ENCODE results near the gene USF2.
"Not testable (repeated sequence)": the region's sequence is repeated elsewhere in the genome, so short reads cannot be mapped to it uniquely, and the experiment has no call there.

USF2 gene

GRCh38 chr19:35284153-35285094, 15.7 kb downstream of the USF2 start:
- H4K20me1 ChIP-seq (ENCODE audit: insufficient read depth, low read length) = no peaks in the 10 kb centered on the region
- H3K27me3 ChIP-seq (ENCODE audit: low read depth, low read length) = peaks cover 21% of the 10 kb centered on the region; the same call in 1 of the 2 replicates
- H3K9ac ChIP-seq (ENCODE audit: low read length) = no peak overlapping the region
- no peak overlapping the region for H2AFZ ChIP-seq (ENCODE audit: low read depth, low read length)
- no peak overlapping the region for H3K4me2 ChIP-seq (ENCODE audit: low read length)
- H3K9me3 ChIP-seq (ENCODE audit: insufficient read depth, low read length) = no peaks in the 10 kb centered on the region
- H3K36me3 ChIP-seq (replicated peaks; ENCODE audit: low read depth, low read length) = peaks cover 4% of the 10 kb centered on the region
- H3K4me3 ChIP-seq (ENCODE audit: low read length) = no peak overlapping the region
- no peaks in the 10 kb centered on the region for H3K79me2 ChIP-seq (ENCODE audit: low read length)
- H3K4me1 ChIP-seq (ENCODE audit: low read length) = peaks cover 13% of the 10 kb centered on the region
- no peak overlapping the region for H3K27ac ChIP-seq (ENCODE audit: low read length)
- TF ChIP-seq CTCF (IDR thresholded peaks at IDR 0.05; ENCODE audit: low read depth, low read length) = no peak

GRCh38 chr19:35285095-35285449, 16.3 kb downstream of the USF2 start:
- H3K4me2 ChIP-seq (ENCODE audit: low read length) = no peak overlapping the region
- no peak overlapping the region for H2AFZ ChIP-seq (ENCODE audit: low read depth, low read length)
- H3K36me3 ChIP-seq (replicated peaks; ENCODE audit: low read depth, low read length) = no peaks in the 10 kb centered on the region
- TF ChIP-seq CTCF (IDR thresholded peaks at IDR 0.05; ENCODE audit: low read depth, low read length) = no peak
- TF ChIP-seq EZH2phosphoT487 (IDR thresholded peaks at IDR 0.05; ENCODE audit: low read depth) = no peak
- H4K20me1 ChIP-seq (ENCODE audit: insufficient read depth, low read length) = no peaks in the 10 kb centered on the region
- no peak overlapping the region for H3K4me3 ChIP-seq (ENCODE audit: low read length)
- H3K9ac ChIP-seq (ENCODE audit: low read length) = no peak overlapping the region
- H3K9me3 ChIP-seq (ENCODE audit: insufficient read depth, low read length) = no peaks in the 10 kb centered on the region
- peaks cover 13% of the 10 kb centered on the region for H3K4me1 ChIP-seq (ENCODE audit: low read length)
- H3K27ac ChIP-seq (ENCODE audit: low read length) = no peak overlapping the region
- H3K79me2 ChIP-seq (ENCODE audit: low read length) = no peaks in the 10 kb centered on the region
- peaks cover 21% of the 10 kb centered on the region; the same call in 1 of the 2 replicates for H3K27me3 ChIP-seq (ENCODE audit: low read depth, low read length)

- not testable (repeated sequence) for H3K9me3 ChIP-seq (ENCODE audit: insufficient read depth, low read length); H4K20me1 ChIP-seq (ENCODE audit: insufficient read depth, low read length); H3K79me2 ChIP-seq (ENCODE audit: low read length); H3K9ac ChIP-seq (ENCODE audit: low read length); H3K4me2 ChIP-seq (ENCODE audit: low read length); H3K36me3 ChIP-seq (replicated peaks; ENCODE audit: low read depth, low read length); H2AFZ ChIP-seq (ENCODE audit: low read depth, low read length); H3K4me3 ChIP-seq (ENCODE audit: low read length); H3K27ac ChIP-seq (ENCODE audit: low read length)
- peaks cover 13% of the 10 kb centered on the region for H3K4me1 ChIP-seq (ENCODE audit: low read length)
- H3K27me3 ChIP-seq (ENCODE audit: low read depth, low read length) = peaks cover 25% of the 10 kb centered on the region; the same call in 1 of the 2 replicates
Observed at GRCh38 chr19:35285465-35285864, 16.7 kb downstream of the USF2 start.

GRCh38 chr19:35286101-35286500, 17.3 kb downstream of the USF2 start:
- H3K36me3 ChIP-seq (replicated peaks; ENCODE audit: low read depth, low read length); H2AFZ ChIP-seq (ENCODE audit: low read depth, low read length); H3K4me3 ChIP-seq (ENCODE audit: low read length); H3K9me3 ChIP-seq (ENCODE audit: insufficient read depth, low read length); H4K20me1 ChIP-seq (ENCODE audit: insufficient read depth, low read length); H3K4me2 ChIP-seq (ENCODE audit: low read length); H3K9ac ChIP-seq (ENCODE audit: low read length); H3K27ac ChIP-seq (ENCODE audit: low read length); H3K79me2 ChIP-seq (ENCODE audit: low read length): not testable (repeated sequence)
- Histone ChIP-seq H3K27me3 (ENCODE audit: low read depth, low read length) (peaks cover 27% of the 10 kb centered on the region), H3K4me1 (ENCODE audit: low read length) (peaks cover 13% of the 10 kb centered on the region)

- Histone ChIP-seq H3K4me1 (ENCODE audit: low read length) (0 out of 2 replicates have a peak, but pooled peaks cover 4% of the 10 kb centered on the region), H2AFZ (ENCODE audit: low read depth, low read length) (no peak overlapping the region), H4K20me1 (ENCODE audit: insufficient read depth, low read length) (no peaks in the 10 kb centered on the region), H3K79me2 (ENCODE audit: low read length) (no peaks in the 10 kb centered on the region), H3K36me3 (replicated peaks; ENCODE audit: low read depth, low read length) (no peaks in the 10 kb centered on the region), H3K9me3 (ENCODE audit: insufficient read depth, low read length) (no peaks in the 10 kb centered on the region), H3K4me2 (ENCODE audit: low read length) (no peak overlapping the region), H3K27ac (ENCODE audit: low read length) (no peak overlapping the region), H3K27me3 (ENCODE audit: low read depth, low read length) (peaks cover 38% of the 10 kb centered on the region), H3K9ac (ENCODE audit: low read length) (no peak overlapping the region), H3K4me3 (ENCODE audit: low read length) (no peak overlapping the region)
- TF ChIP-seq CTCF (IDR thresholded peaks at IDR 0.05; ENCODE audit: low read depth, low read length) (no peak), EZH2phosphoT487 (IDR thresholded peaks at IDR 0.05; ENCODE audit: low read depth) (no peak)
Observed at GRCh38 chr19:35287713-35288112, 19.0 kb downstream of the USF2 start.
